ENCODE results near the gene ADAM19.

GRCh38 chr5:157594257-157594656, 18.7 kb upstream of the ADAM19 start:
- TF ChIP-seq, protein P1, sequence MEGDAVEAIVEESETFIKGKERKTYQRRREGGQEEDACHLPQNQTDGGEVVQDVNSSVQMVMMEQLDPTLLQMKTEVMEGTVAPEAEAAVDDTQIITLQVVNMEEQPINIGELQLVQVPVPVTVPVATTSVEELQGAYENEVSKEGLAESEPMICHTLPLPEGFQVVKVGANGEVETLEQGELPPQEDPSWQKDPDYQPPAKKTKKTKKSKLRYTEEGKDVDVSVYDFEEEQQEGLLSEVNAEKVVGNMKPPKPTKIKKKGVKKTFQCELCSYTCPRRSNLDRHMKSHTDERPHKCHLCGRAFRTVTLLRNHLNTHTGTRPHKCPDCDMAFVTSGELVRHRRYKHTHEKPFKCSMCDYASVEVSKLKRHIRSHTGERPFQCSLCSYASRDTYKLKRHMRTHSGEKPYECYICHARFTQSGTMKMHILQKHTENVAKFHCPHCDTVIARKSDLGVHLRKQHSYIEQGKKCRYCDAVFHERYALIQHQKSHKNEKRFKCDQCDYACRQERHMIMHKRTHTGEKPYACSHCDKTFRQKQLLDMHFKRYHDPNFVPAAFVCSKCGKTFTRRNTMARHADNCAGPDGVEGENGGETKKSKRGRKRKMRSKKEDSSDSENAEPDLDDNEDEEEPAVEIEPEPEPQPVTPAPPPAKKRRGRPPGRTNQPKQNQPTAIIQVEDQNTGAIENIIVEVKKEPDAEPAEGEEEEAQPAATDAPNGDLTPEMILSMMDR (IDR thresholded peaks at IDR 0.05): no peak
- no peak for TF ChIP-seq POLR2AphosphoS5 (IDR thresholded peaks at IDR 0.05)
